Lung (tissue), 12 donors: ENCODE measurements around the gene RLF. TPM values are rescaled to one million over a fixed set of nuclear protein-coding genes. Genes with fewer than 3 reads are reported as not detected.
"Not testable (repeated sequence)": the region's sequence is repeated elsewhere in the genome, so short reads cannot be mapped to it uniquely, and the experiment has no call there.

Experiments
- ATAC-seq: fragments of 200-7000 bp; cut with Tn5 transposase; one replicate; pipeline ENCODE4 v1.9.1; 2020; ENCODE audit warnings: moderate number of reproducible peaks; ENCODE audit not compliant: insufficient read depth, low FRiP score
- DNase-seq, 3 donors: peaks; one replicate each; pipeline ENCODE4 v3.0.0-alpha.2; 2013 to 2017
- H3K27ac ChIP-seq, 2 donors: one replicate each; pipeline ENCODE4 v1.5.1; 2013; ENCODE audit warnings: mild to moderate bottlenecking in 2 of 2, moderate library complexity in 2 of 2, control low read depth in 1 of 2, inconsistent platforms in 1 of 2, low read depth in 1 of 2, low read length in 1 of 2
- H3K27me3 ChIP-seq, 3 donors: one replicate each; pipeline ENCODE4 v1.5.1; 2013; ENCODE audit warnings: low read length in 2 of 3; ENCODE audit not compliant: control insufficient read depth in 3 of 3, insufficient read depth in 3 of 3
- H3K36me3 ChIP-seq, 4 donors: one replicate each; pipeline ENCODE4 v1.5.1; 2013; ENCODE audit warnings: low read length in 4 of 4, mild to moderate bottlenecking in 1 of 4, moderate library complexity in 1 of 4; ENCODE audit not compliant: control insufficient read depth in 4 of 4, insufficient read depth in 4 of 4
- H3K4me1 ChIP-seq, 5 donors: one replicate each; pipeline ENCODE4 v1.5.1; 2013; ENCODE audit warnings: low read length in 5 of 5, mild to moderate bottlenecking in 2 of 5, moderate library complexity in 1 of 5; ENCODE audit not compliant: control insufficient read depth in 5 of 5, insufficient read depth in 5 of 5
- H3K4me3 ChIP-seq: one replicate; pipeline ENCODE4 v1.5.1; 2013; ENCODE audit warnings: mild to moderate bottlenecking, control low read depth, moderate library complexity
- H3K9ac ChIP-seq, 2 donors: one replicate each; pipeline ENCODE4 v1.5.1; 2013; ENCODE audit warnings: low read length in 2 of 2, control low read depth in 1 of 2; ENCODE audit not compliant: insufficient read depth in 1 of 2
- H3K9me3 ChIP-seq, 4 donors: one replicate each; pipeline ENCODE4 v1.5.1; 2013; ENCODE audit warnings: low read length in 3 of 4, mild to moderate bottlenecking in 1 of 4, moderate library complexity in 1 of 4; ENCODE audit not compliant: control insufficient read depth in 4 of 4, insufficient read depth in 3 of 4
- CTCF ChIP-seq: IDR thresholded peaks from 2 replicates; pipeline ENCODE4 v1.5.1; 2012; ENCODE audit warnings: mild to moderate bottlenecking; ENCODE audit errors: control extremely low read depth, extremely low read depth
- WGBS, 2 donors: extraction: QIAGEN DNeasy Blood & Tissue Kit; methylation state at CpG; one replicate each; pipeline ENCODE4 v1.1.7; 2013; 5-methylcytosine and 5-hydroxymethylcytosine counted together
- polyA plus RNA-seq, 2 donors: library from polyadenylated mRNA; stranded (reverse); fragments of 200-250 nt; gene quantifications; one replicate each; pipeline ENCODE4 v1.2.1, GENCODE V29; 2013
- total RNA-seq, 2 donors: library from RNA; depleted of rRNA in 1 of 2; stranded (reverse); fragments of >200 nt in 1 of 2; gene quantifications; one replicate each; pipeline ENCODE4 v1.2.1, GENCODE V29; 2014 to 2021
- donor health status: control.
- donor health status: control.
- donor health status: Bipolar disorder and iron deficiency.
- donor health status: healthy.
- donor health status: DM: yes; HTN: yes; CAD: no.

The RLF gene
- total and polyA plus RNA-seq, 4 donors = 3.5 to 43.1 (median 8.5) TPM

- peaks cover 0 to 20% (median 0%) of the 10 kb centered on the region in 5 donors for H3K4me1 ChIP-seq
Observed at GRCh38 chr1:40187399-40187798, 26.2 kb downstream of the RLF start.

GRCh38 chr1:40194639-40195038 lies 33.5 kb downstream of the RLF start:
- WGBS, 2 donors = 89 to 92% methylated on average over 6 of the region's 6 CpGs
- ATAC-seq, DNase-seq, H3K4me1 ChIP-seq, H3K27me3 ChIP-seq, H3K9me3 ChIP-seq, H3K27ac ChIP-seq, H3K9ac ChIP-seq, H3K4me3 ChIP-seq: not testable (repeated sequence)
- peaks cover 4 to 24% (median 14%) of the 10 kb centered on the region in 4 donors for H3K36me3 ChIP-seq

More at GRCh38 chr1:40187399-40187798, 26.2 kb downstream of the RLF start:
- Histone ChIP-seq H3K27ac (peak overlapping the region in 1 of 2 donors; percentile 16), H3K9ac (no peak overlapping the region), H3K36me3 (peaks cover 0 to 13% (median 2%) of the 10 kb centered on the region in 4 donors), H3K4me3 (no peak overlapping the region), H3K9me3 (no peaks in the 10 kb centered on the region), H3K27me3 (no peaks in the 10 kb centered on the region)
- no peak for TF ChIP-seq CTCF
- no peak for ATAC-seq
- no peak for DNase-seq
- 67 to 86% methylated on average over 1 of the region's 1 CpG for WGBS, 2 donors

- no peak overlapping the region for H3K9ac ChIP-seq
- H3K27me3 ChIP-seq = no peaks in the 10 kb centered on the region
- WGBS, 2 donors = 100% methylated on average over 1 of the region's 1 CpG
- TF ChIP-seq CTCF = no peak
- H3K36me3 ChIP-seq = peaks cover 0 to 19% (median 12%) of the 10 kb centered on the region in 4 donors
- H3K27ac ChIP-seq = no peak overlapping the region
- ATAC-seq (no peak), DNase-seq (no peak)
- H3K4me3 ChIP-seq = no peak overlapping the region
- no peaks in the 10 kb centered on the region for H3K9me3 ChIP-seq
- peaks cover 0 to 3% (median 0%) of the 10 kb centered on the region in 5 donors for H3K4me1 ChIP-seq
Observed at GRCh38 chr1:40197656-40198055, 36.5 kb downstream of the RLF start.

GRCh38 chr1:40199126-40199525 lies 37.9 kb downstream of the RLF start:
- Histone ChIP-seq H3K36me3 (peaks cover under 1 to 19% (median 12%) of the 10 kb centered on the region in 4 donors), H3K4me1 (peaks cover 0 to 3% (median 0%) of the 10 kb centered on the region in 5 donors), H3K4me3 (no peak overlapping the region), H3K27me3 (no peaks in the 10 kb centered on the region), H3K9me3 (no peaks in the 10 kb centered on the region), H3K9ac (no peak overlapping the region), H3K27ac (no peak overlapping the region)
- no peak for DNase-seq
- ATAC-seq = no peak
- no peak for TF ChIP-seq CTCF
- 82 to 96% methylated on average over 3 of the region's 3 CpGs for WGBS, 2 donors
